ENCODE data around the gene PDILT.

DNA sequence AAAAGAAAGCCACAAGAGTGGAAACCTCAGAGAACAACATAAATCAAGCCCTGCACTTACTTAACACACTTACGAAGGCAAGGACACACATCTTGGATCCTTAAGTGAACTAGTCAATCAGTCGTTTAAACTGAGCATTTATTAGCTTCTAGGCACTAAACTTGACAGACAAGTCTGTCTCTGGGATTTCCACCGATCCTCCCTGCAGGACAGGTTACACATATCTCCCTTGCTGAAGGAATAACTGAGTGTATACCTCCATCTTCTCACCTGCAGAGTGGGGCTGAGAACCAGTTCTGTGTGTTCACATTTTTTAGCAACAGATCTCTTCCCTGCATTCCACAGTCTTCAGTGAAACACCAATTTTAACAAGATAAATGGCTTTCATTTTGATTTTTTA lies 86.1 kb downstream of the PDILT start:
- TF ChIP-seq, protein P1, sequence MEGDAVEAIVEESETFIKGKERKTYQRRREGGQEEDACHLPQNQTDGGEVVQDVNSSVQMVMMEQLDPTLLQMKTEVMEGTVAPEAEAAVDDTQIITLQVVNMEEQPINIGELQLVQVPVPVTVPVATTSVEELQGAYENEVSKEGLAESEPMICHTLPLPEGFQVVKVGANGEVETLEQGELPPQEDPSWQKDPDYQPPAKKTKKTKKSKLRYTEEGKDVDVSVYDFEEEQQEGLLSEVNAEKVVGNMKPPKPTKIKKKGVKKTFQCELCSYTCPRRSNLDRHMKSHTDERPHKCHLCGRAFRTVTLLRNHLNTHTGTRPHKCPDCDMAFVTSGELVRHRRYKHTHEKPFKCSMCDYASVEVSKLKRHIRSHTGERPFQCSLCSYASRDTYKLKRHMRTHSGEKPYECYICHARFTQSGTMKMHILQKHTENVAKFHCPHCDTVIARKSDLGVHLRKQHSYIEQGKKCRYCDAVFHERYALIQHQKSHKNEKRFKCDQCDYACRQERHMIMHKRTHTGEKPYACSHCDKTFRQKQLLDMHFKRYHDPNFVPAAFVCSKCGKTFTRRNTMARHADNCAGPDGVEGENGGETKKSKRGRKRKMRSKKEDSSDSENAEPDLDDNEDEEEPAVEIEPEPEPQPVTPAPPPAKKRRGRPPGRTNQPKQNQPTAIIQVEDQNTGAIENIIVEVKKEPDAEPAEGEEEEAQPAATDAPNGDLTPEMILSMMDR (IDR thresholded peaks at IDR 0.05; ENCODE audit: low read length): no peak
- TF ChIP-seq EZH2 (IDR thresholded peaks at IDR 0.05; ENCODE audit: borderline replicate concordance, low read length): no peak

Measured in OCI-LY1 (cell line).